ENCODE measurements around the gene SLAMF6.

DNA sequence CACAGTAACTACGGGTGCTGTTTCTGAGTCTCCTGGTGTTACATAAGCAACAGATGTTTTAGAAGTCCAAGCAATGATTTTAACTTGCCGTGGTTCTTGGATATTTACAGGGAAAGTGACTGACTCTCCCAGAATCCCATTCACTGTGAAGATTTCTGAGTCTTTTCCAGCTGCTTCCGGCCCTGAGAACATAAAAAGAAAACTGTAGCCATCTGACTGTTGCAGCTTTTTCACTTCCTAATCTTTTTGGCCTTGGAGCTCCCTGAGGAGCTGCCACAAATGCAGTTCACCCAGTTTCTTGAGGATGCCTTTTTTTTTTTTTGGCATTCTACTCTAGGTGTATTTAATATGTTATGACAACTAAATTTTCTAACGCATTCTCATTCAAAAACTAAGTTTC lies 42.5 kb upstream of the SLAMF6 start:
- TF ChIP-seq, protein P1, sequence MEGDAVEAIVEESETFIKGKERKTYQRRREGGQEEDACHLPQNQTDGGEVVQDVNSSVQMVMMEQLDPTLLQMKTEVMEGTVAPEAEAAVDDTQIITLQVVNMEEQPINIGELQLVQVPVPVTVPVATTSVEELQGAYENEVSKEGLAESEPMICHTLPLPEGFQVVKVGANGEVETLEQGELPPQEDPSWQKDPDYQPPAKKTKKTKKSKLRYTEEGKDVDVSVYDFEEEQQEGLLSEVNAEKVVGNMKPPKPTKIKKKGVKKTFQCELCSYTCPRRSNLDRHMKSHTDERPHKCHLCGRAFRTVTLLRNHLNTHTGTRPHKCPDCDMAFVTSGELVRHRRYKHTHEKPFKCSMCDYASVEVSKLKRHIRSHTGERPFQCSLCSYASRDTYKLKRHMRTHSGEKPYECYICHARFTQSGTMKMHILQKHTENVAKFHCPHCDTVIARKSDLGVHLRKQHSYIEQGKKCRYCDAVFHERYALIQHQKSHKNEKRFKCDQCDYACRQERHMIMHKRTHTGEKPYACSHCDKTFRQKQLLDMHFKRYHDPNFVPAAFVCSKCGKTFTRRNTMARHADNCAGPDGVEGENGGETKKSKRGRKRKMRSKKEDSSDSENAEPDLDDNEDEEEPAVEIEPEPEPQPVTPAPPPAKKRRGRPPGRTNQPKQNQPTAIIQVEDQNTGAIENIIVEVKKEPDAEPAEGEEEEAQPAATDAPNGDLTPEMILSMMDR (IDR thresholded peaks at IDR 0.05): no peak
- no peak for TF ChIP-seq POLR2A (IDR thresholded peaks at IDR 0.05)

Measured in testis (tissue), 2 donors.